ENCODE data around the gene TMEM187. TPM values are rescaled to one million over a fixed set of nuclear protein-coding genes. Genes with fewer than 3 reads are reported as not detected.
A peak's percentile ranks its signal among the peaks of the same experiment; 100 is the strongest.
"Not testable (repeated sequence)": the region's sequence is repeated elsewhere in the genome, so short reads cannot be mapped to it uniquely, and the experiment has no call there.

The TMEM187 gene
- total RNA-seq, 1 donor from 2014 or later, result 6.7 TPM

GRCh38 chrX:153974003-153974725 lies 1.6 kb downstream of the TMEM187 start:
- TF ChIP-seq CTCF (IDR thresholded peaks at IDR 0.05; ENCODE audit: partially characterized antibody, unreplicated experiment), result no peak
- peaks cover 7% of the 10 kb centered on the region for H3K9me3 Mint-ChIP-seq (ENCODE audit: unreplicated experiment)
- H3K4me3 Mint-ChIP-seq (ENCODE audit: unreplicated experiment), result peak overlapping the region; percentile 52
- H3K36me3 Mint-ChIP-seq (ENCODE audit: unreplicated experiment), result no peaks in the 10 kb centered on the region
- DNase-seq, result no peak
- peaks cover 7% of the 10 kb centered on the region for H3K27me3 Mint-ChIP-seq (ENCODE audit: unreplicated experiment)
- H3K4me1 Mint-ChIP-seq (ENCODE audit: low read depth, unreplicated experiment), result peaks cover 1% of the 10 kb centered on the region
- H3K27ac Mint-ChIP-seq (ENCODE audit: unreplicated experiment), result peak overlapping the region; percentile 99

GRCh38 chrX:153974726-153975286 lies 2.3 kb downstream of the TMEM187 start:
- no peak overlapping the region for H3K4me3 Mint-ChIP-seq (ENCODE audit: unreplicated experiment)
- H3K27me3 Mint-ChIP-seq (ENCODE audit: unreplicated experiment), result peaks cover 7% of the 10 kb centered on the region
- no peak for TF ChIP-seq CTCF (IDR thresholded peaks at IDR 0.05; ENCODE audit: partially characterized antibody, unreplicated experiment)
- H3K27ac Mint-ChIP-seq (ENCODE audit: unreplicated experiment), result peak overlapping the region; percentile 55
- peaks cover 1% of the 10 kb centered on the region for H3K4me1 Mint-ChIP-seq (ENCODE audit: low read depth, unreplicated experiment)
- no peak for DNase-seq
- peaks cover 7% of the 10 kb centered on the region for H3K9me3 Mint-ChIP-seq (ENCODE audit: unreplicated experiment)
- no peaks in the 10 kb centered on the region for H3K36me3 Mint-ChIP-seq (ENCODE audit: unreplicated experiment)

GRCh38 chrX:153980394-153980793 lies 7.8 kb downstream of the TMEM187 start:
- H3K36me3 Mint-ChIP-seq (ENCODE audit: unreplicated experiment); DNase-seq; H3K4me3 Mint-ChIP-seq (ENCODE audit: unreplicated experiment); H3K27me3 Mint-ChIP-seq (ENCODE audit: unreplicated experiment); H3K4me1 Mint-ChIP-seq (ENCODE audit: low read depth, unreplicated experiment); H3K27ac Mint-ChIP-seq (ENCODE audit: unreplicated experiment); H3K9me3 Mint-ChIP-seq (ENCODE audit: unreplicated experiment): not testable (repeated sequence)

GRCh38 chrX:153981231-153981630 lies 8.7 kb downstream of the TMEM187 start:
- Mint-ChIP-seq H3K9me3 (ENCODE audit: unreplicated experiment) (no peaks in the 10 kb centered on the region), H3K4me3 (ENCODE audit: unreplicated experiment) (no peak overlapping the region), H3K27me3 (ENCODE audit: unreplicated experiment) (peaks cover 4% of the 10 kb centered on the region), H3K4me1 (ENCODE audit: low read depth, unreplicated experiment) (peaks cover 2% of the 10 kb centered on the region), H3K36me3 (ENCODE audit: unreplicated experiment) (no peaks in the 10 kb centered on the region), H3K27ac (ENCODE audit: unreplicated experiment) (peak overlapping the region; percentile 57)
- TF ChIP-seq CTCF (IDR thresholded peaks at IDR 0.05; ENCODE audit: partially characterized antibody, unreplicated experiment), result no peak
- DNase-seq, result no peak

GRCh38 chrX:153981771-153982533 lies 9.4 kb downstream of the TMEM187 start:
- H3K9me3 Mint-ChIP-seq (ENCODE audit: unreplicated experiment), result no peaks in the 10 kb centered on the region
- TF ChIP-seq CTCF (IDR thresholded peaks at IDR 0.05; ENCODE audit: partially characterized antibody, unreplicated experiment), result no peak
- H3K27me3 Mint-ChIP-seq (ENCODE audit: unreplicated experiment), result peaks cover 4% of the 10 kb centered on the region
- H3K4me1 Mint-ChIP-seq (ENCODE audit: low read depth, unreplicated experiment), result peaks cover 2% of the 10 kb centered on the region
- peak overlapping the region; percentile 57 for H3K27ac Mint-ChIP-seq (ENCODE audit: unreplicated experiment)
- no peaks in the 10 kb centered on the region for H3K36me3 Mint-ChIP-seq (ENCODE audit: unreplicated experiment)
- DNase-seq, result no peak
- H3K4me3 Mint-ChIP-seq (ENCODE audit: unreplicated experiment), result no peak overlapping the region

All from glutamatergic neuron (in vitro differentiated cells).